IPS DF 6.9 (cell line): Measurements from ENCODE around the gene DUS1L.

Experiments
- DNase-seq: peaks from one replicate; pipeline ENCODE4 v3.0.0-alpha.2; 2013; ENCODE audit warnings: low read depth, low spot score
- H3K27ac ChIP-seq: one replicate; pipeline ENCODE4 v1.5.1; 2013; ENCODE audit warnings: low read length, control low read depth
- H3K27me3 ChIP-seq: 2 replicates; pipeline ENCODE4 v1.6.1; 2013; ENCODE audit warnings: mild to moderate bottlenecking, low read length; ENCODE audit not compliant: control insufficient read depth, insufficient read depth
- H3K36me3 ChIP-seq: 2 replicates; pipeline ENCODE4 v1.6.1; 2013; ENCODE audit warnings: low read length; ENCODE audit not compliant: control insufficient read depth, insufficient read depth
- H3K4me1 ChIP-seq: 2 replicates; pipeline ENCODE4 v1.6.1; 2013; ENCODE audit warnings: low read length; ENCODE audit not compliant: control insufficient read depth, insufficient read depth
- H3K4me3 ChIP-seq: 2 replicates; pipeline ENCODE4 v1.5.1; 2013; ENCODE audit warnings: mild to moderate bottlenecking, low read length
- H3K9me3 ChIP-seq: 2 replicates; pipeline ENCODE4 v1.6.1; 2013; ENCODE audit warnings: low read length, inconsistent platforms; ENCODE audit not compliant: control insufficient read depth, insufficient read depth
- WGBS: extraction: QIAGEN DNeasy Blood & Tissue Kit; methylation state at CpG from one replicate; pipeline ENCODE4 v1.1.7; 2013; ENCODE audit warnings: mixed read lengths, missing lambda C conversion rate; ENCODE audit not compliant: insufficient read length, insufficient coverage; 5-methylcytosine and 5-hydroxymethylcytosine counted together

The DUS1L gene

DNA sequence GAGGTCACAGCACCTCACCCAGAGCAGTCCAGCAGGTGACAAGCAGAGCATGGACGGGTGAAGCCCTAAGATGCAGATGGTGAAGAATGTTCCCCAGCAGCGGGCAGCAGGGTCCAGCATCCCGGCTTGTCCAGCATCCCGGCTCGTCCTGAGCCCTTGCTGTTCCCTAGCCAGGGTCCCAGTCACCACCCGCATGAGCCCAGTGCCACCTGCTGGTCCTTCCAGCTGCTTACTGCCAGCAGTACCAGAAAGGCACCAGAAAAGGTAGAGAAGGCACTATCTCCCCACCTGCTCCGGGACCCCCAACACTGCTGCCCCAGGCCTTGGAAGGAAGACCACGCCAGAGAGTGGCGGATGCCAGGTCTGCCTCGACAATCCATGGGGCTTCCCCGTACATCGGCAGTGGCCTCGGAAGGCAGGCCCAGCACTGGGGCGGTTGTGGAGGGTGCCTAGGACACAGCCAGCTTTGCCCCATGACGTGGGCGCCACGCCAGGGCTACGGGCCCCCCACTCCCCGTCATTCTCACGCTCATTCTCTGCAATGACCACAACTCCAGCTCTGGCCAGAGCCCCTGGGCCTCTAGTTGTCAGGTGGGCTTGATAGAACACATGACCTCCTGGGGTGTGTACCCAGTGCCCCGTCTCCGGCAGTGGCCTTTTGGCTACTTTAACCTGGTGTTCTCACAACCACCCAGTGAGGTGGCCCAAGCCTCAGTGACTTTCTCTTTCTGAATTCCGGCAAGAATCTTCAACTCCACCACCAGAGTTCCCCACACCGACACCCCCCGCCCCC, 44.3 kb downstream of the DUS1L start:
- Histone ChIP-seq H3K27me3 (no peaks in the 10 kb centered on the region), H3K27ac (no peak overlapping the region), H3K4me1 (peaks cover 1% of the 10 kb centered on the region), H3K4me3 (no peak overlapping the region), H3K9me3 (no peaks in the 10 kb centered on the region), H3K36me3 (0 out of 2 replicates have a peak, but pooled peaks cover 2% of the 10 kb centered on the region)
- DNase-seq = no peak
- WGBS = no CpG with 5 or more reads among the region's 25 CpGs

DNA sequence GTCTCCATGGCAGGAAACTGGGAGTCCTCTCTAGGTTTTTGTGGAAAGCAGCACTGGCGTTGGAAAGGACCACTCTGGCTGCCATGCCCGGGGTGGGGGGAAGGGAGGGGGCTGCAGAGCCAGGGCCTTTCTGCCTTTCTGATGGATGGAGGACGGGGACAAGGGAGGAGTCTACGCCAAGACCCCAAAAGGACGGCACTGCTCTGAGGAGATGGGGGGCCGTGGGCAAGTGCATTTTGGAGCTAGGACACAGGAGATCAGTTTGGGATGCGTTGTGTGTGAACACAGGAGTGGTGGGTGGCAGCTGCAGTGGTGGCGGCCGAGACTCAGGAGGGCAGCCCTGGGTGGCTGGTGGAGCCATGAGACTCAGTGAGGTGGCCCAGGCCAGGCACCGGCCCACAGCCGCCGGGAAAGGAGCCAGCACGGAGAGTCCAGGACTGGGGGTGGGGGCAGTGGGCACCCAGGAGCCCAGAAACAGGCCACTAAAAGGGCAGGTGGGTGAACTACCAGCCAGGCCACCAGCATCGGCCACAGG, 45.0 kb downstream of the DUS1L start:
- peaks cover 1% of the 10 kb centered on the region for H3K4me1 ChIP-seq
- no CpG with 5 or more reads among the region's 14 CpGs for WGBS
- no peak overlapping the region for H3K27ac ChIP-seq
- H3K4me3 ChIP-seq = no peak overlapping the region
- H3K36me3 ChIP-seq = 0 out of 2 replicates have a peak, but pooled peaks cover 2% of the 10 kb centered on the region
- DNase-seq = no peak
- no peaks in the 10 kb centered on the region for H3K9me3 ChIP-seq
- no peaks in the 10 kb centered on the region for H3K27me3 ChIP-seq

DNA sequence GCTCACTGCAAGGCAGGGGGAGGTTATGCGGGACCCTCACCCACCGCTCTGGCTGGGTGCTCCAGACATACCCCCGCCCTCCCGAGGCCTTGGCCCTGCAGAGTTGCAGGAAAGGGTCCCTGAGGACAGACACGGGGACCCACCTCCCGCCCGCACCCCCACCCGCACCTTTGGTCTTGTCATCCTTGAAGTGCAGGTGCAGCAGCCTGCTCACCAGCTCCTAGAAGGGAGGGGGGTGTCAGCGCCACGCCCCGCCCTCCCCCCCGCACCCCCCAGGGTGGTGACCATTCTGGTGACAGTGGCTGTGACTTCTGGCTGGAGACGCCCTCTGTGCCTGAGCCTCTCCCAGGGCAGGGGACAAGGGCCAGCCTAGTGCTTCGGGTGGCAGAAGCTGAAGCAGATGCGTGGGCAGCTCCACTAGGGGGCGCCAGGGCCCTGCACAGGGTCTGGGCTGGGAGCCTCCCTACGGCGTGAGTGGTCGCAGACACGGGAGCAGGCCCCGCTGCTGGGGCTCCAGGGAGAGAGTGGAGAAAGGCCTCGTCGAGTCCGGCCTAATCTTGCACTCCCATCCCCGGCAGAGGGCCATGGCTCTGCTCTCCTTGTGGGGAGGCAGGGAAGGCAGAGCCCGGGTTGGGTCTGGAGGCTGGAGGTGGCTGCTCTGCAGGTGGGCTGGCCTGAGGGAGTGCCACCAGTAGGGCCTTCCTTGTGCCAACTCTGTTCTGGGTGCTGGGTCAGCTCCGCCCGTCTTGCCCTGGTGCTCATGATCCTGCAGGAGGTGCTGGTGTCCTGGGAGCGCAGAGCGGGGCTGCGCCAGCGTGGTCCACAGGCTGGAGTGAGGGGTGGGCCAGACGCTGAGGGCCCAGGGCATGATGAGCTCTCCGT, 45.7 kb downstream of the DUS1L start:
- Histone ChIP-seq H3K36me3 (0 out of 2 replicates have a peak, but pooled peaks cover 2% of the 10 kb centered on the region), H3K4me1 (peaks cover 1% of the 10 kb centered on the region), H3K9me3 (no peaks in the 10 kb centered on the region), H3K4me3 (no peak overlapping the region), H3K27me3 (no peaks in the 10 kb centered on the region), H3K27ac (no peak overlapping the region)
- no peak for DNase-seq
- WGBS = no CpG with 5 or more reads among the region's 34 CpGs

DNA sequence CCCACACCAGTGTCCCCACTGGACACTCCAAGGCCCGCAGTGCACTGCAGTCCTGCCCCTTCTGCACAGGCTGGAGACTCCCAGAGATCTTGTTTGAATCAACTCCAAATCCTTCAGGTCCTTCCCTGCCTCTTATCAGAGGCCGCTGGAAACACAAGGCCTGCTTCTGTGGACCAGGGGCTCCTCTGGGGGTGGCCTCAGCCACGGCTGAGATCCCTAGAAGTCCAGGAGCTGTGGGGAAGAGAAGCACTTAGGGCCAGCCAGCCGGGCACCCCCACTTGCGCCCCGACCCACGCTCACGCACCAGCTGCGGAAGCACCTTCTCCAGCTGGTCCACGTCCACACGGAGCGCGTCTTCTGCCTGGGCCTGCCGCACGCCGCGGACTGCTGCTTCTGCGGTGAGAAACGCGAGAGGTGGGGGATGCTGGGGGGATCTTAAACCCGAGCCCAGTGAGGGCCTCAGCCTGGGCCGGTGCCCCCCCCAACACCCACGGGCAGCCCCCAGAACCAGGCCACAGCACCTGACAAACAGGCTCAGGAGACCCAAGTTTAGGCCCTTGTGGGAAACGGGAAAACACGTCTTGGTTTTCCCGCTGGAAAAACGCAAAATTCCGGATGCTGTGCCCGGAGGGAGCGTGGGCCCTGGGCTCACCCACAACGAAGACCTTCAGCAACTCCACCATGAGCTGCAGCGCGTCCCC, 46.5 kb downstream of the DUS1L start:
- Histone ChIP-seq H3K9me3 (no peaks in the 10 kb centered on the region), H3K36me3 (peaks cover 2% of the 10 kb centered on the region; the same call in 1 of the 2 replicates), H3K4me1 (peaks cover 1% of the 10 kb centered on the region), H3K27me3 (no peaks in the 10 kb centered on the region), H3K27ac (no peak overlapping the region), H3K4me3 (no peak overlapping the region)
- WGBS = no CpG with 5 or more reads among the region's 33 CpGs
- DNase-seq = no peak

DNA sequence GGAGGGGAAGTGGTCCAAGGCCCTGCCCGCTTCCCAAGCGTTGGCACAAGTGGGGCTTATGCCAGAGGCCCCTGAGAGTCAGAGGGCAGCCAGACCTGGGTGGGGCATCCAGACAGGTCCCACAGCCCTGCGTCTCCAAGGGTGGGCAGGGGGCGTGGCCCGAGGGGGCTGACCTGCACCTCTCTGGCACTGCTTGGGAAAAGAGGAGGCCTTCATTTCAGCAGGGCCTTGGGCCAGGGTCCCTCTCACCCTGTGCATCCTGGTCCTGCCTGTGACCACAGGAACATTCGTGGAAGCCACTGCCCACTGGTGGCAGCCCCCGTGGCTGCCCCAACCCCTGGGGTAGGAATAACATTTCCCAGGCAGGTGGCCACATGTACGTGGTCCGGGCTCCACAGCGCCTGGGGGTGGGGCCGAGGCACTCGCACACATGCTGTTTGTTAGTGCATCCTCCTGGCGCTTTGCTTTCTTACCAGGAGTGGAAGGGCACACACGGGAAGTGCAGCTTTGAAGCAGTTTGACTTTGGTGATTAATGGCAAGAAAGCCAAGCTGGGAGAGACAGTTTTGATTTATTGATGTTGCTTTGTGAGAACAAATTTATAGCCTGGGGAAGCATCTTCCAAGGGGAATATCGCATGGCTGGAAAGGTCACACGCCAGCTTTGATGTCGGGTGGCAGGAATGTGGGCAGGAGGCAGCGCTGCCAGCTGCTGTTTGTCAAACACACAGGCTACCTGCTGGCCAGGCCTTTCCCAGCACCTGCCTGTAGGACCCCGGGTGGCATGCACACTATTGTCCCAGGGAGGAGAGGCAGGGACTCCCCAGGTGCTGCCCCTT, 47.2 kb downstream of the DUS1L start:
- H3K4me3 ChIP-seq = no peak overlapping the region
- H3K36me3 ChIP-seq = peaks cover 2% of the 10 kb centered on the region; the same call in 1 of the 2 replicates
- WGBS = no CpG with 5 or more reads among the region's 19 CpGs
- peaks cover 1% of the 10 kb centered on the region for H3K4me1 ChIP-seq
- no peaks in the 10 kb centered on the region for H3K27me3 ChIP-seq
- no peak overlapping the region for H3K27ac ChIP-seq
- no peaks in the 10 kb centered on the region for H3K9me3 ChIP-seq
- no peak for DNase-seq

DNA sequence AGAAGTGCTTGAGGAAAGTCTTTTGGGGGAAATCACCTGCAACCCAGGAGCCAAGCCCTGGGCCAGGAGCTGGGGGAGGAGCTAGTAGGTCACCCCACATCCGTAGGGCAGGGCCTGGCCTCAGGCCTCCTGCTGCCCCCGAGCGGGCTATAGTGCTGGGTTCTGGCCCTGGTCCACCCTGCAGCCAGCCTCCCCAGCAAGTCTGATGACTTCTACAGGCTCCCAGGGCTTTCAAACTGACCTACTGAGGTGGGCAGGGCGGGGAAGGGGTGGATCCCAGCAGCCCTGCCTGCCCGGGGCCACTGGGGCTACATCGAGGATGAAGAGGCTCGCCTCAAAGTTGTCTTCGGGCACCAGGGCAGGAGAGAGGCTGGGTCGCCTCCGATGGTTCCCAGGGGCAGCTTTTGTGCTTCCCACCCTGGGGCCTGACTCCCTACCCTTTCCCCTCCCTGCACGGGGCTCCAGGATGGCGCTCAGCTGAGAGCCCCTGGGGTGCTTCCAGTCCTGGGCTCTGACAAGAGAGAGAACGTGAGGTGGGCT, 47.9 kb downstream of the DUS1L start:
- WGBS = no CpG with 5 or more reads among the region's 13 CpGs
- Histone ChIP-seq H3K27me3 (no peaks in the 10 kb centered on the region), H3K27ac (no peak overlapping the region), H3K4me3 (no peak overlapping the region), H3K9me3 (no peaks in the 10 kb centered on the region), H3K4me1 (peaks cover 1% of the 10 kb centered on the region), H3K36me3 (peaks cover 2% of the 10 kb centered on the region; the same call in 1 of the 2 replicates)
- DNase-seq = no peak

DNA sequence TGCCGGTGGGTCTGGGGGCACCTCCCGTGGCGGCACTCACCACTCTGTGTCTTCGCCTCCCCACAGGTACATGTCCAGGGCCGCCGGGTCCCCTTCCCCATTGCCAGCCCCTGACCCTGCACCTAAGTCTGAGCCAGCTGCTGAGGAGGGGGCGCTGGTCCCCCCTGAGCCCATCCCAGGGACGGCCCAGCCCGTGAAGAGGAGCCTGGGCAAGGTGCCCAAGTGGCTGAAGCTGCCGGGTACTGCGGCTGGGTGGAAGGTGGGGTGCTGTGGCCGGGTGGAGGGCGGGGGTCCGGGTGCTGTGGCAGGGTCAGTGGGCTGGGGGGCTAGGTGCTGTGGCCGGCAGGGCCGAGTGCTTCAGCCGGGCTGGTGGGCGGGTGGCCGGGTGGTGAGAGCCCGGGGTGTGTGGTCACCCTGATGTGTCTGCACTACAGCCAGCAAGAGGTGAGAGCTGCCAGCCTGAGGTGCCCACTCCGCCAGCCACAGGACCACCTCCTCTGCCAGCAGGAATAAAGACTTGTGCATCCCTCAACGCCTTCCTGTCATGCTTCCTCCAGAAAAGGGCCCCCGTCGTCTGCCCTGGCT, 48.6 kb downstream of the DUS1L start:
- no peak for DNase-seq
- Histone ChIP-seq H3K4me3 (no peak overlapping the region), H3K27ac (no peak overlapping the region), H3K27me3 (no peaks in the 10 kb centered on the region), H3K4me1 (no peaks in the 10 kb centered on the region; the same call in none of the 2 replicates), H3K36me3 (peaks cover 4% of the 10 kb centered on the region; the same call in 1 of the 2 replicates), H3K9me3 (no peaks in the 10 kb centered on the region)
- no CpG with 5 or more reads among the region's 24 CpGs for WGBS

DNA sequence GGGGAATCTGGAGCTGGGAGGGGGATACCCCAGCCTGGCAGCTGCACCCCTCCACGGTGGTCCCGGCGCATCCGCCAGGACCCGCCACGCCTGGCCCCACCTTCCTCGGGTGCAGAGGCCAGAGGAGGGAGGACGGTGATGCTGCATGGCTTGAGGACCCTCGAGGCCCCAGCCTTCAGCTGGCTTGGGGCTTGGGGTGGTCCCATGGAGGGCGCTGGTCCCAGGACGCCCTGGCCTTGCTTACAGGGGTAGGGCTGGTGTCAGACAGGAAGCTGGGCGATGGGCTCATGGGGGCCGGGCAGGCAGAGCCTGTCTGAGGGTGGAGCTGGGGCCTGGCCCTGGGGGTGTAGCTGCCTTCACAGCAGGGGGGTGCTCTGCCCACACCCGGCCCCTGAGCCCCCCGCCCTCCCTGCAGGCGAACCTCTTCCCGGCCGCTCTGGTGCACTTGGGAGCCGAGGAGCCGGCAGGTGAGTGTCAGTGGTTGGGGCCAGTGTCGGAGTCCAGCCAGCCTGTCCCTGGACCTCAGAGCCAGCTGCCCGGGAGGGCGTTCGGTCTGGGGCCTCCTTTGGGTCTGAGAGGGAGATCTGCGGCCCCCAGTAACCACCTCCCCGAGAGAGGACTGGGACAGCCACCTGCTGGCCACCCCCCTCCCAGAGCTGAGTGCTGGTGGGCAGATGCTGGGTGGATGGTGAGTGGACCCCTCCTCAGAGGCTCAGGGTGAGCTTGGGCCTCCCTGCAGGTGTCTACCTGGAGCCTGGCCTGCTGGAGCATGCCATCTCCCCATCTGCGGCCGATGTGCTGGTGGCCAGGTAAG, 49.3 kb downstream of the DUS1L start:
- Histone ChIP-seq H3K4me1 (no peaks in the 10 kb centered on the region; the same call in 1 of the 2 replicates), H3K27ac (no peak overlapping the region), H3K27me3 (no peaks in the 10 kb centered on the region), H3K36me3 (peaks cover 6% of the 10 kb centered on the region; the same call in 1 of the 2 replicates), H3K9me3 (no peaks in the 10 kb centered on the region), H3K4me3 (no peak overlapping the region)
- WGBS = no CpG with 5 or more reads among the region's 28 CpGs
- no peak for DNase-seq
